GM21528 (cell line): Measurements from ENCODE around the gene SMARCAD1.

Experiments used
- ATAC-seq: cut with Tn5 transposase; IDR thresholded peaks from one replicate; pipeline ENCODE4 v1.9.1; 2021; ENCODE audit warnings: mild to moderate bottlenecking, moderate library complexity; ENCODE audit not compliant: unreplicated experiment, low FRiP score

SMARCAD1 gene

DNA sequence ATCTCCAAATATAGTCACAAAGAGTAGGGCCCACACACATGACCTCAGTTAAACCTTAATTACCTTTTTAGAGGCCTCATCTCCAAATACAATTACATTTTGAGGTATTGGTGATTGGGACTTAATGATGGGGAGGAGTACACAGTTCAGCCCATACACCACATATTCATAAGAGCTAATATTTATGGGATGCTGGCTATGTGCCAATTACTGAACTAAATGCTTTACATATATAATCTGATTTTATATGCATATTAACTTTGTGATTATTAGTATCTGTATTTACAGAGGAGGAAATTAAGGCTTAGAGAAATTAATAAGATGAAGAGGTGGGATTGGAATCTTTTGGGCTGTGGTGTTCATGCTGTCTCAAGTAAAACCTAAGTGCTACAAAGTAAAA is 17.8 kb downstream of the SMARCAD1 start:
- ATAC-seq, result no peak

DNA sequence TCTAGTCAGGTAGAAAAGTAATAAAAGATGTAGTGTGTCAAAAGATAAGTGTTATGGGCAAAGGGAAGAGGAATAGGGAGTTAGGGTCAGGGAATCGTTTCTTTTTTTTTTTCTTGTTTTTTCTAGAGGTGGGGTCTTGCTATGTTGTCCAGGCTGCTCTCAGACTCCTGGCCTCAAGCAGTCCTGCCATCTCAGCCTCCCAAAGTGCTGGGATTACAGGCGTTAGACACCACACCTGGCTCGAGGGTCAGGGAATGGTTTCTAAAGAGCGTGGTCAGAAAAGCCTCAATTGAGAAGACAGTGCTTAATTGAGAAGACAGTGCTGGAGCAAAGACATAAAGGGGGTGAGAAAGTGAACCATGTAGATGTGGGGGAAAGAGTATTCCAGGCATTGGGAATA is 19.1 kb downstream of the SMARCAD1 start:
- no peak for ATAC-seq

DNA sequence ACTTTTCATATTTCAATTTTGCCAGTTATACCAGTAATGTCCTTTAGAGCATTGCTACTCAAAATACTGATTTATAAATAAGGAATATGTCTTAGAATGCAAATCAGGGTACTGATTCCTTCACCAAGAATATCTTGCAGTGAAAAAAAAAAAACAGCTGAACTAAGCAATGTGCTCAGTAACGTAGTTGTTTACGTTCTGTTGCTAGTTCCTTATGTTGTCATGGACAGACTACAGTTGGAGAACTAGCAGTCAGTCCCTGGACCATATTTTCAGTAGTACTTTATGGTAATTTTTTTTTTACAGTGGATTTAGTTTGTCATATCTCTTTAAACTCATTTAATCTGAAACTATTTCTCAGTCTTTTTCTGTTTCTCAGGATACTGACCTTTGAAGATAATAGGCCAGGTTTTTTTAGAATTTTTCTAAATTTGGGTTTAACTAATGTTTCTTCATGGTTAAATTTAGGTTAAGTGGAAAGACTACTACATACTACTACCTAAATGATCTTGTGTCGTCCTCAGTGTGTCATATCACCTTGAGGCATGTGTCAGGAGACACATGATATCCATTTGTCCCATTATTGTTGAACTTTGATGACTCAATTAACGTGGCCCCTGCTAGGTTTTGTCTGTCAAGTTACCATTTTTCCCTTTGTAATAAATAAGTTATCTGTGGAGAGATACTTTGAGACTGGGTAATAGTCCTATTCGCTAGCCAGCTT is 21.0 kb downstream of the SMARCAD1 start:
- no peak for ATAC-seq

DNA sequence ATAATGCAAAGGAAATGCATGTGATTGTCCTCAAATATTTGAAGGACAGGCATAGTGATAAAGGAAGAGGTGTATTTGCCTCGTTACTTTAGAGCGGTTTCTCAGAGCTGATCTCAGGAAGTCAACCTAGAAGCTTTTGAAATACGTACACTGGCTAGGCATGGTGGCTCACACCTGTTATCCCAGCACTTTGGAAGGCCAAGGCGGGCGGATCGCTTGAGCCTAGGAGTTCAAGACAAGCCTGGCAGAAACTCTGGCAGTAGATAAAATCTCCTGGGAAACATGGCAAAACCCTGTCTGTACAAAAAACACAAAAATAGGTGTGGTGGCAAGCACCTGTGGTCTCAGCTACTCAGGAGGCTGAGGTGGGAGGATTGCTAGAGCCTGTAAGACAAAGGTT is 24.9 kb downstream of the SMARCAD1 start:
- ATAC-seq, result no peak

DNA sequence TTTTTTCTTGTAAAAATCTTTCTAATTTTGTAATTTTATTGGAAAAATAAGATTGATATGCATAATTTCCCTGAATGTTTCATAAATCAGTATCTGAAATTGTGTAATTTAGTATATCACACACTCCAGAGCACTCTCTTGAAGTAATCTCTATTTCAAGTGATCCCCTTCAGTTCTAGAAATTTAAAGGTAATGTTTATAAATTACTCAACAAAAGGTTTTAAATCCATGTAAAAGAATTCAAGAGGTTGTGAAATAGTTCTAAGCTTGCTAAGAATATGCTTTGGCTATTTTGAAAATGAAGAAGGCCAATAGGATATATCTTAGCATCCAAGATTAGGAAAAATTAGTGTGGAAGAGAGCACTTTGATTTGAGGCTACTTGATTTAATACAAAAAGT is 28.2 kb downstream of the SMARCAD1 start:
- ATAC-seq, result no peak

DNA sequence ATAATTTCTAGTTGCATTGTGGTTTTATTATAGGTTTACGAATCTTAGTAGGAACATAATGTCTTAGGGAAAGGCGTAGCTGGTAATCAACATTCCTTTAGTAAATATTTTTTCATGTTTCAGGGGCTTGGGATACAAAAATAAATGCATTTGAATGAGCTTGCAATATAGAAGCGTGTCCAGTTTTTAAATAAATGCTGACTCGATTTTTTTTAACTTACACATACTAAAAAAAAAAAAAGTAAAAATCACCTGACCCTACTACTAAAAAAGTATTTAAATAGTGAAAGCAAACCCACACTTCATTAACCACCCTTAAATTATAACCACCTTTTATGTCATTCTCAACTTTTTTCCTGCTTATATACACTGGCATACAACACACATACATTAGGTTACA is 29.6 kb downstream of the SMARCAD1 start:
- ATAC-seq, result no peak

DNA sequence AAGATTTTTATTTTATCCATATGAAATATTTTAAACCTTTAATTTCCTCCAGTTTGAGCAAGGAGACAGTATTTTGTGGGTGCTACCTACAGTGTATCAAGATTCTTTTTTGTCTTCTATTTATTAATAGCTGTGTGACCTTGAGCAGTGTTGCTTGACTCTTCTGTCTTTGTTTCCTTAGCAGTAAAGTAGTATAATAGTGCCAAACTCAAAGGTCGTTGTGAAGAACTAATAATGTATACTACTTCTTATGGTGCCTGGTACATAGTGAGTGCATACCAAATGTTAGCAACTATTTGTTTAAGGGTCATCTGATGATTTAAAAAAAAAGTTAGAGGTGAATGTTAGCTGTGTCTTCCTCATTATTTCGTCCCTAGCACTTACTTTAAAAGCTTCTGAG is 30.5 kb downstream of the SMARCAD1 start:
- ATAC-seq, result no peak

DNA sequence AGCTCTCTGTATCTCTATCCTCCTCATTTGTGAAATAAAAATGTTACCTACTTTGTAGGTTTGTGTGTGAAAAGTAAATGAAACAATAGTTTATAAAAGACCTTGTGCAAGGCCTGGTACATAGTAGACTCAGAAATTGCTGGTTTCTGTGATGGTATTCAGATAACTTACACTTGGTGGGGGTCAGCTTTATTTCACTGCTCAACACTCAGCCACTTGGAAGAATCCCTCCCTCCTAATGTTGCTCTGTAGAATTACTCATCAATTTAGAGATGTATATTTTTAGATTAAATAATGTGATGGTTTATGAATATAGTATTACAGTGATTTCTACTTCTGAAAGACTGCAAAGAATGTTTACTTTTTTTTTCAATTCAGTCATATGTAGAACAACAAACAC is 32.7 kb downstream of the SMARCAD1 start:
- no peak for ATAC-seq

DNA sequence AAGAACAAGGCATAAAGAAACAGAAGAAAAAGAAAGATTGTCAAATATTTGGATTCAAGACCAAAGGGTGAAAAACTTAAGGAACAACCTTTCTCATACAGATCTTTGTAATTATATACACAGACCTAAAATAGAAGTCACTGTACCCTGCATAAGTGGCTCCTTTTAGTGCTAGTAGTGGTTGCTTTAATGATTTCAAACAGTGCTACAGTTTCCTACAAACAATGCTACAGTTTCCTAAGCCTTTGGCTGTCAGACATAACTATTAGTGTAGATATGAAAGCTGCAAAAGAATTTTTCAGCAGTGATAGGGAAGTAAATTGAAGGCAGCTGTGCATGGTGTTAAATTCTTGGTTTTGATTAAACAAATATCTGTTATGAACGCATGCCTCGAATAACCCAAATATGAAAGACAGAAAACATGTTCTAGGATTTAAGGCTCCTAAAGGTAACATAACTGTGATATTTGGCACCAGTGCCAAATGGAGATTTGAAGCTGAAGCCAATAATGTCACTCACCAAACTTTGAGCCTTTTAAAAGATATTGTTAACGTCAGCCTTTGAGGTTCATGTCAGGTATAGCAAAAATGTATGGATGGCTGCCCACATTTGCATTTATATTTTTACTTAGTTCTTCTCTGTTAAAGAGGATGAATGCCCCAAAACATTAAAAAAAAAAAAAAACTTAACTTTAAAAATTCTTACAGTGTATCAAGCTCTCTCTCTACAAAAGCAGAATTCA is 36.6 kb downstream of the SMARCAD1 start:
- ATAC-seq, result no peak

DNA sequence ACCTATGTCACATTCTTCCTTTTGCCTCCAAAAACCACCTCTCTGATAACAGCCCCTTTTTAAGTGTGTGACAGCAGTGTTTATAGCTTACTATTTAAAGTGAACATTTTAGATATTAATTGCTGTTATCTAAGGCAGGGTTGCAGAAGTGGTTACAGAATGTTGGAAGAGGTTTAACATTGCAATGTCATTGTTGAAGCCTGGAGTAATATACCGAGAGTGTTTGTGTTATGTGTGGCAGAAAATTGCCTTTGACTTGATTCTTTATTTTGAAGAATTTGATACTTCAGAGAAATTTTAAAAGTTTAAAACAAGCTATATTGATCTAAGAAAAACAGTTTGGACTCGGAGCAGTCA is 37.1 kb downstream of the SMARCAD1 start:
- no peak for ATAC-seq

DNA sequence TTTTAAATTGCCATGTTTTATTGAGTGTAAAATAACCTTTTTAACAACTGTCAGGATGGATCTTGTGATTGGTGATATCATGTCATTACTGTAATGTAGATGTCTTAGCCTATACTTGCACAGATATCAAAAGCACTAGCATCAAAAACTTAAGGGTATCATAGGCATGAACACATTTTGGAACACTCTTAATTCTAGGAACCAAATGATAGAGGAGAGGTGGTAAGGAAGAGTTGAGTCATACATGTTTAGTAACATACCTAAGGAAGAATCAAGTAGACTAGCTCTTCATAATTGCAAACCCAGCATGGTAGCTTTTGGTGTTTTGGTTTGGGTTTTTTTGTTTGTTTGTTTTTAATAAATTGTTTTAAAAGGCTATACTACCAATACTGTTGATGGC is 43.4 kb downstream of the SMARCAD1 start:
- ATAC-seq, result no peak

DNA sequence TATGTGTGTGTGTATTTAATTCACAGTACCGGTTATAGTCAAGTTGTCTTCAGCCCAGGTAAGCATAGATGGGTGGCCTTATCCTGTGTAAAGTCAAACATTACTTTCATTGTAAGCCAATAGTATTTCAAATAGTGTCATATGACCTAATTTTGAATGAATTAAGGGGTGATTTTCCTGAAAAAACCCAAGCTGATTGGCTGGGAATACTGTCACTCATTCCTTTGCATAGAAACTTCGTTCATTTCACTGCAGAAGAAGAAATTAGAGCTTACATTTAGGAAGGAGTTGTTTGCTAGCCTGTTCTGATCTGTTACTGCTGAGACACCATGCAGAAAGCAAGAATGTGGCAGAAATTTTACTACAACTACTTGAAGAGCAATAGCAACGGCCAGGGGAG is 45.4 kb downstream of the SMARCAD1 start:
- ATAC-seq, result no peak

DNA sequence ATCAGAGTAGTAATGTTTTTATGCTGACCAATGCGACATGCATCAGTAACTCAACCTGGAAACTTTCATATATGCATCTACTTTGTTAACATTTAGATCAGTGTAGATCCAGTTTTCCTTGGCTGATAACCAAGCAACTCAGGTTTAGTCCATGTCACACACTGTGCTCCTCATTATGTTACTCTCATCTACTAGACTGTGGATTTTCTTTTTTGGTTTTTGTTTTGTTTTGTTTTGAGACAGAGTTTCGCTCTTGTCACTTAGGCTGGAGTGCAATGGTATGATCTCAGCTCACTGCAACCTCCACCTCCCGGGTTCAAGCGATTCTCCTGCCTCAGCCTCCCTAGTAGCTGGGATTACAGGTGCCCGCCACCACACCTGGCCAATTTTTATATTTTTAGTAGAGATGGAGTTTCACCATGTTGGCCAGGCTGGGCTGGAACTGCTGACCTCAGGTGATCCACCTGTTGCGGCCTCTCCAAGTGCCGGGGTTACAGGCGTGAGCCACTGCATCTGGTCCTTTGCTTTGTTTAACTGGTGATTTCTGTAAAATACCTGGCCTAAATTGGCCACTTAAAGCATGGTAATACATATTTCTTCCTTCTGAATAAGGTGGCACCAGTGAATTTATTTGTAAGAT is 48.6 kb downstream of the SMARCAD1 start:
- no peak for ATAC-seq

DNA sequence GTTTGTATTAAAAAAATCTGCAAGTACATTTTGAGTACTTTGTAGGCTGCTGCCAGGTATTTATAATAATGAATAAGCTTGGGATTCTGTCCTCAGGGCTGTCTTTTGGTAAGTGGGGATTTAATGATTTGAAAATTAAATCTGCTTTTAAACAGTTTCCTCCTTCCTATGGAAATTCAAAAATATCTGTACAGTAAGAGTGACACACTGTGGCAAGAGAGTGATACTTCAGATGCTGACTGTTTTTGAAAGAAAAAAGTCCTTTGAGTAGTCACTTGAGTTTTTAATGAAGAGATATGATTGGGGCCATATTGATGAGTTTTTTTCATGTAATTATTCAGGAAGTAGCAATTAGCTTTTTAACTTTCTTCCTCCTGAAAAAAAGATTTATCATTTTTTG is 49.2 kb downstream of the SMARCAD1 start:
- ATAC-seq, result no peak

DNA sequence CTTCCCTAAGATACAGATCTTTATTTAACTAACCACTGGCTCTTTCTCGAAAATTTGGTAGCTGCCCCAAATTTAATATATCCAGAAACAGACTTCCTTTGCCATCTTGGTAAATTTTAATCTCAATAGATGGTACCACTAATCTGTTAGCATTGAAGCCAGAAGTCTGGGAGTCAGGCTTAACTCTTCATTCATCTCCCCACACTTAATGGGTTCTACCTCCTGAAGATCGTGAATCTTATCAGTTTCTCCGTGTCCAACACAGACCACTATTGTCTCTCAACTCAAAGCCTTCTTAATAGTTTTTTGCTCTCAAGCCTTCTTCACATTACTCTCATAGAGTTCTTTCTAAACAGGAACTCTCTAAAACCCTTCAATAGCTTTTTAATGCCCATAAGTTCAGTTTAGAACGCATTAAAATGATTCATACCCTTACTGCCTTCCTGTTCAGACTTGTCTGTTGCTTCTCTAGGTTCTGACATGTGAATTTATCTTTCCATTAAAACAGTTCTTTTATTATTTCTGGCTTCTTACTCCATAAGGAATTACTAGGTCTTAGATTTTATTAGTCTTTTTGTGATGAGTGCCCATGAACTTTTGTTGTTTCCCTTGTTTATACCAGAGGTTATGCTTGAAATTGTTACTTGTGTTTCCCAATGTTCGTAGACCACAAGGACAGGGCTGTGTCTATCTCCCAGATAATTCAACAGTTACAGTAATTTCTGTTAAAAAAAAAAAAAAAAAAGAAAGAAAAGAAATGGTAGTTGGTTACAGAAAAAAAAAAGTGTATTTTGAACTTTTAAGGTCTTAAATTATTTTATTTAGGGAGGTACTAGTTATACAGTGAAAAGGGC is 54.7 kb downstream of the SMARCAD1 start:
- ATAC-seq, result no peak

DNA sequence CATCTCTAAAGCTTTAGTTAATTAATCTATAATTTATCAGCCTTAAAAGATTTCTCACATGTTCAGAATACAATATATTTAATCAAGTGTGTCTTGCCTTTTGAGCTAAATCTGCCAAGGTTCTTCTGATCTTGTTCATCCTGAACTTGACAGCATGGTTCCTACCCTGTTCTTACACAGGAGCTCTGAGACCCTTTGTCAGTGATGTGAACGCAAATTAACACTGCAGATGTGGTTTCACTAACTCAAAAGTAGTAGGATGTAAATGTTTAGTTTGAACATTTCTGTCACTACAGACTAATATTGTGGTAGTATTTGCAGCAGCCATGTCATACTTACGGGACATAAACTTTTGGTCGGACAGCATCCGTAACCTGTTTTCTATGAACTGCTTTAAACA is 59.4 kb downstream of the SMARCAD1 start:
- ATAC-seq, result no peak

DNA sequence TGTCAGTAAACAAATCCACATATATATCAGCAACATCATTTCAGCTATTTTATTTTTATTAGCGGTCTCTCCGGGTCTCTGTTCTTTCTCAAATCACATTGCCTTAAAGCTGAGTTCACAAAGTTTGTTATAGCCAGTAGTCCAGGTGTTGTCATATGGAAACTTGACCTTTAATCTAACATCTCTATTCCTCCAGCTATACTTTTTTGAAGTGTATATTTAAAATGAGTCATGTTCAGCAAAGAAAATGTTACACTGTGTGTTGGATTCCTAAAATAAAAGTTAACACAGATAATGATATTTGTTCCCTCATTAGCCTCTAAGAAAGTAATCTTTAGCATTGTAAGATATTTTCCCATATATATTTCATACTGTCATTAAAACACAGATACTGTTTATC is 63.6 kb downstream of the SMARCAD1 start:
- ATAC-seq, result no peak

DNA sequence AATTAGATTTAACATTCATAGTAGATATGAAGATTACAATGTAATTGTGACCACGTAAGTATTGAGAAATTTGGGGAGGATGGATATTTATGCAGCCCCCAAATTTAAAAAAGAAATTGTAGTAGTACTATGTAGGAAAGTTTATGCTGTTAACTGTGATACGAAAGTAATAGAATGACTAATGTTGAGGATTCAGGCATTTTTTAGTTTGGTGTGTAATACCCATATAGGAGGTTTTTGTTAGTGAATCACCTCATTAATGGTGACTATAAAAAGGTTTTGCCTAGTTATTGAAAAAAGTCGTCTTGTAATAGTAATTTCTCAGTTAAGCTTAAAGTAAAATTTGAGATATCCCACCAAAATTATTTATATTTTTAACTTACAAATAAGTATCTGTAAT is 67.2 kb downstream of the SMARCAD1 start:
- no peak for ATAC-seq

DNA sequence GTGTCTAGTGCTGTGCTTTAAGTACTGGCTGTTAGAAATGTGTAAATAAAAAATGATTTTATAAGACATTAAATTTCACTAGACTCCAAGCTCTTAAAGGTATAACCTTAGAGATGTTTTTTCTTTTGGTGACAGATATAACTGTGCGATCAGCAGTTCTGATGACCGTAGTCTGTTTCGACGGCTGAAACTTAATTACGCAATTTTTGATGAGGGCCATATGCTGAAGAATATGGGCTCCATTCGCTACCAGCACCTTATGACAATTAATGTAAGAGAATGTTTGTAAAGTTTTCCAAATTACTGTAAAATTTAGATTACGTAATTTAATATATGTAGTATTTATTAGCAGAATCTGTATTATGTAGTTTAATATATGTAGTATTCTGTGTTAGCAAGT is 68.5 kb downstream of the SMARCAD1 start:
- no peak for ATAC-seq

DNA sequence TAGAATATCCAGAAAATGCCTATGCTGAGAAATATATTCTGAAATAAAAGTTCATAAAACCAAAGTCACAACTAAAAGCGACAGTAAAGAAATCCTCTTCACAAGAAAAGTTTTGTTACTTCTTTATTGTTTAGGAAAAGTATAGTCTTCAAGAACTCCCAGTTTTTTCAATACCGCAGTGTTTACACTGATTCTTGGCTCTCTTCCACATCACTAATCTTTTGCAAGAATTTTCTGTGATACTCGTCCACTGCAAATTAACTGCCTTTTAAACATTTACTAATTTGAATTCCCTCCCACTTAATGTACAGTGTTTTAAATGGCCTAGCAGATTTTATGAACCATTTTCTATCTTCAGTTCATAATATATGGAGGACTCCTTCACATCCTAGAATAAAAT is 69.9 kb downstream of the SMARCAD1 start:
- ATAC-seq, result no peak

DNA sequence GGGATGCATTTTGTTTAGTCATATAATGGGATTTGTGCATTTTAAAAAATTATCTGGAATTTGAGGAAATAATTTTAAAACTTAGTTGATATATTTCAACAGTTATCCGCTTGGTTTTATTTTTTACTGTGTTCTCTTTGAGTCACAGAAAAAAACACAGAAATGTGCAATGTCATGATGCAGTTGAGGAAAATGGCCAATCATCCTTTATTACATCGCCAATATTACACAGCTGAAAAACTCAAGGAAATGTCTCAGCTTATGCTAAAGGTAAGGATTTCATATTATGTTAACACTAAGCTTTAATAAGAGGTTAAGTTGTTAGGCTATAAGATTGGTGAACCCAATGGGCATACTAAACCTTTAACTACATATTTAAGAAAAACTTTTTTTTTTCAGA is 71.1 kb downstream of the SMARCAD1 start:
- ATAC-seq, result no peak
